ENCODE measurements around the gene BRD8.

BRD8 gene

DNA sequence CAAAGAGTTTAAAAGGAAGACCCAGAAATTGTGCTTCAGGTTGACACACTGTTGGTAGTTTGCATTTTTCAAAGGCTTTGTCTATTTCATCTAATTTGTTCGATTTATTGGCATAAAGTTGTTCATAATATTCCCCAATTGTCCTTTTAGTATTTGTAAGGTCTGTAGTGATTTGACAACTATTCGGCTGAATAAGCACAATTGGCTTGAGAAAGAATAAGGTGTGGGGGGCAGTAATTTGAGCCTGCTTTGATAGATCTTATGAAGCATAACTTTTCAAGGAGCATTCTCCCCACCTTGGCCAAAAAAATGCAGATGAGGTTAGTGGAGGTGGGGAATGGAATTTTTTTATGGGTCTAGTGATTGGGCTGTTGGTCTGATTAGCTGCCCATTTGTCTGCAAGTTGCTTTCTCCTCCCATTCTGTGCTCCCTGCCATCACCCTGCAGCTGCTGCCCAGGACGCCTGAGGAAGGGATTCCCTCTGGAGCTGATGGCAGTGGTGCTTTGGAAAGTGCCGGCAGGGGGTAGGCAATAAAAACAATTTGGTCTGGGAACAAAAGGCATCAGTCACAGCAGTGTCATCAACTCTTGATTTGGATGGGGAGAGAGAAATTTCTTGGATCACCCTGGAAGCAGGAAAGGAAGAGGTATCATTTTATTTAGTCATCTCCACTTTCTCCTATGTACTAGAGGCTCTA lies 68.0 kb downstream of the BRD8 start:
- DNase-seq (ENCODE audit: insufficient read length, low spot score) (no peak), FAIRE-seq (no peak)
- no peak for TF ChIP-seq TAF1 (IDR thresholded peaks at IDR 0.05; ENCODE audit: low read depth, low read length)
- TF ChIP-seq POLR2AphosphoS5 (IDR thresholded peaks at IDR 0.05; ENCODE audit: low read depth, low read length) = no peak
- TF ChIP-seq POLR2A (IDR thresholded peaks at IDR 0.05; ENCODE audit: low read depth, low read length) = no peak
- no peak for TF ChIP-seq PAX5 (IDR thresholded peaks at IDR 0.05; ENCODE audit: insufficient read depth, low read length, severe bottlenecking)
- TF ChIP-seq POU2F2 (IDR thresholded peaks at IDR 0.05; ENCODE audit: low read depth, low read length) = no peak
- no peak for TF ChIP-seq SPI1 (IDR thresholded peaks at IDR 0.05; ENCODE audit: low read depth, low read length)

DNA sequence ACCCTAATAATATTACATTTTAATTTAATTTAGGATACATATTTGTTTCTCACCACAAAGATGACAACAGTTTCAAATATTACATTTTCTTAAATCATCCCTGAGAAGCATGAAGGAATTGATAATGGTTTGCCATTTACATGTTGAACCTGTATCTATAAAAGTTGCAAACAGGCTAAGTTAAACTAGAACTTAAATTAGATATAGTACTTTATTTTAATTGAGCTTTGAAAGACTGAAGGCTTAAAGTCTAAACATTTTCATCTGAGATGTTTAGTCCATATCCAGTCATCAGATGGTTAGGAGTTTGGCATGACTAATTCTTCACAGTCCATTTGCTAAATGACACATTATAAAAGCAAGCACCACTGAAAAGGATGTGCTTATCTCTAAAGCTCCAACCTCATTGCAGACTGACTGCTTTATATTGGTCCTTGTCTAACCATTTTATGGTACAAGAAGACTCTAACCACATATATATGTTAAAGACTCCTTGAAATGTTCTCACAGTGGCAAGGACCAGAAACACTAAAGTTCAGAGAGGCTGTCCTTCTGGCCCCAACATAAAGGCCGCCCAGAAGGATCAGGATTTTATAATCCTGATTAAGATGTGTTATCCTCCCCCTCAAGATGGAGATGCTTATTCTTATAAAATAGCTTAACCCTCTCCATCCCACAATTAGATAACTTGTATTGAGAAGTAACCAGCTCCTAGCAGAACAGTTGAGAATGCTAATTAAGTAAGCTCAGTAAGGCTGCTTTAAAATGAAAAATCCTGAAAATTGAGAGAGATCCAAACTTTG lies 68.8 kb downstream of the BRD8 start:
- FAIRE-seq (no peak), DNase-seq (ENCODE audit: insufficient read length, low spot score) (no peak)
- TF ChIP-seq PAX5 (IDR thresholded peaks at IDR 0.05; ENCODE audit: insufficient read depth, low read length, severe bottlenecking) (no peak), POLR2A (IDR thresholded peaks at IDR 0.05; ENCODE audit: low read depth, low read length) (no peak), POLR2AphosphoS5 (IDR thresholded peaks at IDR 0.05; ENCODE audit: low read depth, low read length) (no peak), TAF1 (IDR thresholded peaks at IDR 0.05; ENCODE audit: low read depth, low read length) (no peak), SPI1 (IDR thresholded peaks at IDR 0.05; ENCODE audit: low read depth, low read length) (no peak), POU2F2 (IDR thresholded peaks at IDR 0.05; ENCODE audit: low read depth, low read length) (no peak)

DNA sequence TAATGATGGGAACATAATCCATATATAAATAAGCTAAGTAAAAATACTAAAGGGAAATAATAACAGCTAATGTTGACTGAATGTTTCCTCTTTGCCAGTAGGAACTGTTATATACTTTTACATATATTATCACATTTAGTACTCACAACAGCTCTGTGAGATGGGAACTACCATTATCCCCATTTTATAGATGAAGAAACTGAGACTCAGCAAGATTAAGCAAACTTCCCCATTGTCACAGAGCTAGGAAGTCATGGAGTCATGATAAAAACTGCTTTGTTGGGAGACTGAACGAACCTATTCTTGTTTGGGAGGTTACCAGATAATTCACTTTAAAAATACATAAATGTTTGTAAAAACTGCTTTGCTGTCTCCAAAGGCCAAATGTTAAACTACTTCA lies 71.2 kb downstream of the BRD8 start:
- no peak for FAIRE-seq
- DNase-seq (ENCODE audit: insufficient read length, low spot score) = no peak

DNA sequence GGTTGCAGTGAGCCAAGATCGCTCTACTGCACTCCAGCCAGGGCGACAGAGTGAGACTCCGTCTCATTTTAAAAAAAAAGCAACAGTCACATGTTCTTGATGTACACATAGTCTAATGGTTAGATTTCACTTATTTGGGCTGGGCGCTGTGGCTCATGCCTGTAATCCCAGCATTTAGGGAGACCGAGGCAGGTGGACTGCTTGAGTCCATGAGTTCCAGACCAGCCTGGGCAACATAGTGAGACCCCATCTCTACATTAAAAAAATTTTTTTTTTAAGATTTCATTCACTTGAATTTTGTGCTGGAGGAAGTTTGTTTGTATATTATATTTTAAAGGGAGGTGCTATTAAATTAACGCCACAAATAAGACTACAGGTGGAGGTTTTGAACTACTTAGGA lies 72.7 kb downstream of the BRD8 start:
- no peak for TF ChIP-seq PAX5 (IDR thresholded peaks at IDR 0.05; ENCODE audit: insufficient read depth, low read length, severe bottlenecking)
- no peak for TF ChIP-seq TAF1 (IDR thresholded peaks at IDR 0.05; ENCODE audit: low read depth, low read length)
- no peak for TF ChIP-seq SPI1 (IDR thresholded peaks at IDR 0.05; ENCODE audit: low read depth, low read length)
- no peak for TF ChIP-seq POLR2A (IDR thresholded peaks at IDR 0.05; ENCODE audit: low read depth, low read length)
- TF ChIP-seq POU2F2 (IDR thresholded peaks at IDR 0.05; ENCODE audit: low read depth, low read length) = no peak
- no peak for TF ChIP-seq POLR2AphosphoS5 (IDR thresholded peaks at IDR 0.05; ENCODE audit: low read depth, low read length)
- DNase-seq (ENCODE audit: insufficient read length, low spot score) (no peak), FAIRE-seq (no peak)

More for the DNA sequence above, 71.2 kb downstream of the BRD8 start:
- no peak for TF ChIP-seq SPI1 (IDR thresholded peaks at IDR 0.05; ENCODE audit: low read depth, low read length)
- no peak for TF ChIP-seq POU2F2 (IDR thresholded peaks at IDR 0.05; ENCODE audit: low read depth, low read length)
- no peak for TF ChIP-seq POLR2AphosphoS5 (IDR thresholded peaks at IDR 0.05; ENCODE audit: low read depth, low read length)
- no peak for TF ChIP-seq TAF1 (IDR thresholded peaks at IDR 0.05; ENCODE audit: low read depth, low read length)

DNA sequence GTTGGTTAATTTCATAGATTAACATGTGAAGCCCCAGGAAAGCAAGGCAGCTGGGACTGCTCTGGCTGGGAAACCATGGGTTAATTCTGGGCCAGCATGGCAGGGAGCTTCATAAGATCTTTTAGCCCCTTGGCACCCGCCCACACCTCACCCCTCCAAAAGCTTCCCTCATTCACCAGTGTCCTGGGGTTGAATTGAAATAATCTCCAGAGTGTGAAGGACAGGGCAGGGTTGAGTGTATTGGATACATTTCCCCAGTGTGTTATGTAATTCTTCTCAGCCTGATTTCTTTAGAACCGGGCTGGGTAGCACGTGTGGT lies 75.2 kb downstream of the BRD8 start:
- no peak for TF ChIP-seq POLR2AphosphoS5 (IDR thresholded peaks at IDR 0.05; ENCODE audit: low read depth, low read length)
- no peak for TF ChIP-seq PAX5 (IDR thresholded peaks at IDR 0.05; ENCODE audit: insufficient read depth, low read length, severe bottlenecking)
- TF ChIP-seq POLR2A (IDR thresholded peaks at IDR 0.05; ENCODE audit: low read depth, low read length) = no peak
- TF ChIP-seq POU2F2 (IDR thresholded peaks at IDR 0.05; ENCODE audit: low read depth, low read length) = no peak
- no peak for TF ChIP-seq TAF1 (IDR thresholded peaks at IDR 0.05; ENCODE audit: low read depth, low read length)
- no peak for TF ChIP-seq SPI1 (IDR thresholded peaks at IDR 0.05; ENCODE audit: low read depth, low read length)
- FAIRE-seq = no peak

DNA sequence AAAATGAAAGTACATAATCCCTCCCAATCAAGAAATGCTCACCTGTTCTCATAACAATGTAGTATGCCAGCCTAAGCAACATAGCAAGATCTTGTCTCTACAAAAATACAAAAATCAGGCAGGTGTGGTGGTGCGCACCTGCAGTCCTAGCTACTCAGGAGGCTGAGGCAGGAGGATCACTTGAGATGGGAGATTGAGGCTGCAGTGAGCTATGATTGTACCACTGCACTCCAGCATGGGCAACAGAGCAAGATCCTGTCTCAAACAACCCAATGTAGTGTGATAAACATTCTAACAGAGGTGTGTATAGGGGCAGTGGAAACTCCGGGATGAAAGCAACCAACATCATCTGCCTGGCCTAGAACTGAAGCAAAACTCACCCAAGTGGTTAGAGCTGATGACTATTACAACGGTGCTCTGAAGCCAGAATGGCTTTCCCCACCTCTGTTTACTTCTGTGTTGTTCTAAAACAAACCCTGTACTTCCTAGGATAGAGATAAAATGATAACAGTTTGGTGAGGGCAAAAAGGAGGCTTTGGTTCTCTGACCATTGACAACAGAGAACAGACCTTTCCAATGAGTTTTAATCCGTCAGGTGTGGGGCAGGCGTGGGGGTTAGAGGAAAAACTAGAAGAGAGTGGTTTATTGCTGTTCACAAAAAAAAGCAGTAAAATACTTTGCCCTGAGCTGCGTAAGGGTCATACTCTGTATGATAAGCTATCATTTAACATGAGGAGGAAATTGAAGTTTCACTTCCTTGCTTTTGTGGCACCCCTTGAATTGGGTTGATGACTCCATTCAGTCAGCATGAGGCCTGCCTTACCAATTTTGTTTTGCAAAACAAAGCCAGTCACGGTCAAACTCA lies 75.7 kb downstream of the BRD8 start:
- peak; percentile 95 for TF ChIP-seq SPI1 (IDR thresholded peaks at IDR 0.05; ENCODE audit: low read depth, low read length)
- TF ChIP-seq TAF1 (IDR thresholded peaks at IDR 0.05; ENCODE audit: low read depth, low read length) = no peak
- peak; percentile 59 for FAIRE-seq
- DNase-seq (ENCODE audit: insufficient read length, low spot score) = peak; percentile 28

More for the DNA sequence above, 75.2 kb downstream of the BRD8 start:
- no peak for DNase-seq (ENCODE audit: insufficient read length, low spot score)

DNA sequence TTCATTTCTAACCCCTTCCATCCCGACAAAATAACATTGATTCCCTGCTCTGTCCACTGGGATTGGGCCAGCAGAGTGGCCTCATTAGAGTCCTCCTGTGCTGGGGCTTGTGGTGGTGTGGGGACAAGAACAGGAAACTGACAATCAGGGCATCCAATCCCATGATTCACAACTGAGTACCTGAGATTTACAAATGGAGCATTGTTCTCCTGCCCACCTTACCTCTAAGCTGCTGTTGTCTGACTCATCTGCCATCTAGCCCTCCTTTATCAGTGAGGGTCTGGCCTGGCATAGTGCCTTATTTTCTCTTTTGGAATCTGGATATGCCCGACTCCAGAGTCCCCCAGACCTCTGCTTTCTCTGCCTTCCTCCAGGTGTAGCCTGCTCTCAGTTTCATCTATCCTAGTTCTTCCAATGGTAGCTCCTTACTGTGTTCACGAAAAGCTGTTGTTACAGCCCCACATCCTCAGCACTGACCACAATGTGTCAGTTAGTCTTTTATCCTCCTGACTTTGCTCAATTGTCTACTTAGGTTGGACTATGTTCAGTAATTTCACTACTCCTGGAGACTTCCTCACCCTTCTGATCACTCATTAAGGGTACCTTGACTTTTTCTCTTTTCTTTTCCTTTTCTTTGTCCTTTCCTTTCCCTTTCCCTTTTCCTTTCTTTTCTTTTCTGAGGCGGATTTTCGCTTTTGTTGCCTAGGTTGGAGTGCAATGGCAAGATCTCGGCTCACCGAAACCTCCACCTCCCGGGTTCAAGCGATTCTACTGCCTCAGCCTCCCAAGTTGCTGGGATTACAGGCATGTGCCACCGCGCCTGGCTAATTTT lies 81.2 kb downstream of the BRD8 start:
- TF ChIP-seq POLR2AphosphoS5 (IDR thresholded peaks at IDR 0.05; ENCODE audit: low read depth, low read length) (no peak), POU2F2 (IDR thresholded peaks at IDR 0.05; ENCODE audit: low read depth, low read length) (no peak), PAX5 (IDR thresholded peaks at IDR 0.05; ENCODE audit: insufficient read depth, low read length, severe bottlenecking) (no peak), SPI1 (IDR thresholded peaks at IDR 0.05; ENCODE audit: low read depth, low read length) (no peak), POLR2A (IDR thresholded peaks at IDR 0.05; ENCODE audit: low read depth, low read length) (no peak), TAF1 (IDR thresholded peaks at IDR 0.05; ENCODE audit: low read depth, low read length) (no peak)
- no peak for DNase-seq (ENCODE audit: insufficient read length, low spot score)
- peak; percentile 81 for FAIRE-seq

DNA sequence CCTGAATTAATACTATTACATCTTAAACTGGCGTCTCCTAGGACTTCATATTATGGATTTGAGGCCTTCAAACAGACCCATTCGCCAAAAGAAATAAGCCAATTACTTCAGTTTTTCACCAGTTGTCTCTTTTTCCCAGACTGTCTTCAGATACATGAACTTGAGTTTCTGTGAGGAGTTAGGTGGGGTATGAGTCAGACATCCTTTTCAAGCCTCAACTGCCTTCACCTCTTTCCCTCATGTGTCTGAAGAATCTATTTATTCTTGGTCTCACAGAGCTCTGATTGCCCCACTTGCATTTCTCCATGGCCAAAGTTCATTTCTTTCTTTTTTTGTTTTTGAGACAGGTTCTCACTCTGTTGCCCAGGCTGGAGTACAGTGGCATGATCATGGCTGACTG lies 82.1 kb downstream of the BRD8 start:
- TF ChIP-seq SPI1 (IDR thresholded peaks at IDR 0.05; ENCODE audit: low read depth, low read length) (no peak), POLR2AphosphoS5 (IDR thresholded peaks at IDR 0.05; ENCODE audit: low read depth, low read length) (no peak)
- peak; percentile 23 for FAIRE-seq
- DNase-seq (ENCODE audit: insufficient read length, low spot score) = no peak

All from GM12891 (cell line).